C4-2B (cell line): Measurements from ENCODE around the gene AHNAK.

ENCODE experiments used
- ZFX ChIP-seq: fragments of 450-650 bp; IDR thresholded peaks from 2 replicates; pipeline ENCODE4 v1.6.1; 2017
- TF ChIP-seq, protein P1 (sequence below): fragments of 450-650 bp; conservative IDR thresholded peaks from 2 replicates; pipeline ENCODE4 v1.5.1; 2017; ENCODE audit warnings: mild to moderate bottlenecking

DNA sequence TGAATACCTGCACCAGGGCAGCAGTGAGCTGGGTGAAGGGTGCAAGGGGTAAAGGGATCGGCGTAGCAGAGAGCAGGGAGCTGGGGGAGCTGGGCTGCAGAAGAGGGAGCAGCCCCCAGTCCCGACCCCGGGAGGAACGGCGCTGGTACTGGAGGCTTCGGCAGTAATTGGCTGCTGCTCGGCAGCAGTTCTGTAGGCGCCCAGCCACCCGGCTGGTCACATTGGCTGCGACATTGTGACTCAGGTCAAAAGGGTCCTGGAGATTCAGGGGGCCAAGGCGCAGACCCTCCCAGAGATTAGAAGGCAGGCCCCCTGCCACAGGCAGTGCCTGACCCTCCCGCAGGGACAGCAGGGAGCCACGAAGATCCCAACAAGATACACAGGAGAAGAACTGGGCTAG lies 29.2 kb upstream of the AHNAK start:
- TF ChIP-seq, protein P1, sequence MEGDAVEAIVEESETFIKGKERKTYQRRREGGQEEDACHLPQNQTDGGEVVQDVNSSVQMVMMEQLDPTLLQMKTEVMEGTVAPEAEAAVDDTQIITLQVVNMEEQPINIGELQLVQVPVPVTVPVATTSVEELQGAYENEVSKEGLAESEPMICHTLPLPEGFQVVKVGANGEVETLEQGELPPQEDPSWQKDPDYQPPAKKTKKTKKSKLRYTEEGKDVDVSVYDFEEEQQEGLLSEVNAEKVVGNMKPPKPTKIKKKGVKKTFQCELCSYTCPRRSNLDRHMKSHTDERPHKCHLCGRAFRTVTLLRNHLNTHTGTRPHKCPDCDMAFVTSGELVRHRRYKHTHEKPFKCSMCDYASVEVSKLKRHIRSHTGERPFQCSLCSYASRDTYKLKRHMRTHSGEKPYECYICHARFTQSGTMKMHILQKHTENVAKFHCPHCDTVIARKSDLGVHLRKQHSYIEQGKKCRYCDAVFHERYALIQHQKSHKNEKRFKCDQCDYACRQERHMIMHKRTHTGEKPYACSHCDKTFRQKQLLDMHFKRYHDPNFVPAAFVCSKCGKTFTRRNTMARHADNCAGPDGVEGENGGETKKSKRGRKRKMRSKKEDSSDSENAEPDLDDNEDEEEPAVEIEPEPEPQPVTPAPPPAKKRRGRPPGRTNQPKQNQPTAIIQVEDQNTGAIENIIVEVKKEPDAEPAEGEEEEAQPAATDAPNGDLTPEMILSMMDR: no peak
- TF ChIP-seq ZFX: no peak
